ENCODE results near the gene ABHD14A. TPM values are rescaled to one million over a fixed set of nuclear protein-coding genes. Genes with fewer than 3 reads are reported as not detected.

Gene ABHD14A
- total RNA-seq, 5 donors from 2014 or later (not counting 1 experiment from before 2014, with no cell fraction given): 14.3 to 26.5 (median 20.8) TPM

- ChIA-PET CTCF (interaction anchor here in 1 of 2 donors (0.6 kb wide), 1 partner anchor 24 kb away, joined by 3 read pairs; no protein-coding TSS in a partner anchor), POLR2A (no interaction called here)
- no peak overlapping the region for H3K4me3 Mint-ChIP-seq
- Histone ChIP-seq H3K27me3 (replicated peaks in 1 of 2; ENCODE audit: control insufficient read depth in 2 of 2, extremely low read depth in 1 of 2, insufficient read depth in 2 of 2, low read length in 1 of 2) (peaks cover 0 to 12% of the 10 kb centered on the region in 2 experiments), H3K27ac (ENCODE audit: low read length) (no peak overlapping the region), H3K4me1 (ENCODE audit: control insufficient read depth in 1 of 2, extremely low read depth in 1 of 2, insufficient read depth in 2 of 2, low read length in 2 of 2) (no peaks in the 10 kb centered on the region), H3K36me3 (ENCODE audit: control insufficient read depth in 2 of 2, extremely low read depth in 1 of 2, insufficient read depth in 1 of 2, low read length in 1 of 2) (no peaks in the 10 kb centered on the region), H3K4me3 (ENCODE audit: control insufficient read depth in 1 of 2, extremely low read depth in 1 of 2, low read length in 1 of 2) (no peak overlapping the region), H3K9me3 (no peaks in the 10 kb centered on the region)
- H3K4me1 Mint-ChIP-seq: no peaks in the 10 kb centered on the region
- ATAC-seq (replicated peaks in 1 of 4): no peak
- no peak overlapping the region for H3K27ac Mint-ChIP-seq
- H3K27me3 Mint-ChIP-seq: no peaks in the 10 kb centered on the region
- DNase-seq: no peak
- H3K36me3 Mint-ChIP-seq: no peaks in the 10 kb centered on the region
- H3K9me3 Mint-ChIP-seq: no peaks in the 10 kb centered on the region
- 85% methylated on average over 7 of the region's 7 CpGs for WGBS (ENCODE audit: insufficient coverage)
Measured at GRCh38 chr3:52012699-52013098, 37.8 kb downstream of the ABHD14A start.

DNA sequence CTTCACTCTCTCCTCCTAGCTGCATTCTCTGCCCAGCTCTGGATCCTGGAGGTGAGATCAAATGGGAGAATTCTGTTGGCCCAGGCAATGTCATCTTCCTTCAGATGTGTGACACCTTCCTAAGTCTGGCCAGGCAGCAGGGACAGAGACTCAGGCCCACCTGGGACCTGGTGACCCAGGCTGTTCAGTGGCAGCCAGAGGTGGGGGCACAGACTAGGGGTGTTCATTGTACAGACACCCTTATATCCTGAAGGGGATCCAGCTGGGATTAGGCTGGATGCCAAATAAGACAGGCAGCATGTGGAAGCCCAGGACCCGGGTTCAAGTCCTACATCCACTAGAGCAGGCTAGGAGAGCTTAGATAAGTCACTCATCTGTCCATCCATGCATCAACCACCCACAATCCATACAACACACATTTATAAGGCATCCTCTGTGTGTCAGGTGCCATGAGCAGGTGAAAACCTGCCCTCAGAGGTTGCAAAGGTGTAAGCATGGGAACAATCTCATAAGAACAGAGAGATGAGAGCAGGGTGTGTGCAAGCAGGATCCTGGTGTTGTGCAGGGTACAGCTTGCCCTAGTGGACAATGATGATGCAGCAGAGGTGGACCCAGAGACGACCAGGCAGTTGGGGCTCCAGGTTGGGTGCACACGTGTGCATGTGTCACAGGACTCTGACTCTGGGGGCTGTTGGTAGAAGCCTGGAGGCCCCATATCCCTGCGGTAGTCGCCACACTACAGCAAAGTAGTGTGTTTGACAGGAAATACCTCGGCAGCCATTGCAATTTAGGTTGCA, 39.1 kb downstream of the ABHD14A start:
- H3K4me1 Mint-ChIP-seq: no peaks in the 10 kb centered on the region
- ChIA-PET CTCF (no interaction called here), POLR2A (no interaction called here)
- no peaks in the 10 kb centered on the region for H3K27me3 Mint-ChIP-seq
- H3K27ac Mint-ChIP-seq: no peak overlapping the region
- no peak overlapping the region for H3K27ac ChIP-seq (ENCODE audit: low read length)
- H3K27me3 ChIP-seq (replicated peaks in 1 of 2; ENCODE audit: control insufficient read depth in 2 of 2, extremely low read depth in 1 of 2, insufficient read depth in 2 of 2, low read length in 1 of 2): peaks cover 0 to 12% of the 10 kb centered on the region in 2 experiments
- WGBS (ENCODE audit: insufficient coverage): 73% methylated on average over 6 of the region's 6 CpGs
- ATAC-seq (replicated peaks in 1 of 4) (no peak), DNase-seq (no peak)
- H3K36me3 Mint-ChIP-seq: no peaks in the 10 kb centered on the region
- no peaks in the 10 kb centered on the region for H3K9me3 Mint-ChIP-seq
- no peaks in the 10 kb centered on the region for H3K9me3 ChIP-seq
- H3K4me3 Mint-ChIP-seq: no peak overlapping the region
- H3K4me3 ChIP-seq (ENCODE audit: control insufficient read depth in 1 of 2, extremely low read depth in 1 of 2, low read length in 1 of 2): no peak overlapping the region
- H3K4me1 ChIP-seq (ENCODE audit: control insufficient read depth in 1 of 2, extremely low read depth in 1 of 2, insufficient read depth in 2 of 2, low read length in 2 of 2): no peaks in the 10 kb centered on the region
- H3K36me3 ChIP-seq (ENCODE audit: control insufficient read depth in 2 of 2, extremely low read depth in 1 of 2, insufficient read depth in 1 of 2, low read length in 1 of 2): no peaks in the 10 kb centered on the region

DNA sequence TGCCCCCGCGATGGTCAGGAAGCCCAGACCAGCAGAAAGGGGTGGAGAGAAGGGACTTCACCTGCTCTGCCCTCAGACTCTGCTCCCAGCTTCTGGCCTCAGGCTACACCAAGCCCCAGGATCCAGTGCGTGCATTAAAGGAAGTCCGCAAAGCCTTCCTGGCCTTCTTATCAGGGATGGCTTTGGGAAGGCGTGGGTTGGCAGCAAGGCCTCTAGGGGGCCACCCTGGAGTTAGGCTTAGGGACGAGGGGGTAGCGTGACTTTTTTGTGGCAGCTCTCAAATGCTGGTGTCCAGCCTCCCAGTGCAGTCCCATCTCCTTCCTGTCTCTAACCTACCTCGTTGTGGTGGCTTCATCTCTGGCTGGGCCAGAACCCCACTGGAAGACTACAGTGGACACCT, 39.7 kb downstream of the ABHD14A start:
- WGBS (ENCODE audit: insufficient coverage): 84% methylated on average over 5 of the region's 8 CpGs
- Histone ChIP-seq H3K27ac (ENCODE audit: low read length) (no peak overlapping the region), H3K36me3 (ENCODE audit: control insufficient read depth in 2 of 2, extremely low read depth in 1 of 2, insufficient read depth in 1 of 2, low read length in 1 of 2) (no peaks in the 10 kb centered on the region), H3K27me3 (replicated peaks in 1 of 2; ENCODE audit: control insufficient read depth in 2 of 2, extremely low read depth in 1 of 2, insufficient read depth in 2 of 2, low read length in 1 of 2) (peaks cover 0 to 12% of the 10 kb centered on the region in 2 experiments), H3K9me3 (no peaks in the 10 kb centered on the region), H3K4me1 (ENCODE audit: control insufficient read depth in 1 of 2, extremely low read depth in 1 of 2, insufficient read depth in 2 of 2, low read length in 2 of 2) (no peaks in the 10 kb centered on the region), H3K4me3 (ENCODE audit: control insufficient read depth in 1 of 2, extremely low read depth in 1 of 2, low read length in 1 of 2) (no peak overlapping the region)
- POLR2A ChIA-PET: no interaction called here
- Mint-ChIP-seq H3K36me3 (no peaks in the 10 kb centered on the region), H3K27me3 (no peaks in the 10 kb centered on the region), H3K9me3 (no peaks in the 10 kb centered on the region), H3K4me3 (no peak overlapping the region), H3K27ac (no peak overlapping the region), H3K4me1 (no peaks in the 10 kb centered on the region)
- CTCF ChIA-PET: no interaction called here
- ATAC-seq (replicated peaks in 1 of 4) (peak in 2 of 4 experiments; percentile 23 to 24), DNase-seq (no peak)

GRCh38 chr3:52015438-52016228, 40.8 kb downstream of the ABHD14A start:
- Histone ChIP-seq H3K4me1 (ENCODE audit: control insufficient read depth in 1 of 2, extremely low read depth in 1 of 2, insufficient read depth in 2 of 2, low read length in 2 of 2) (no peaks in the 10 kb centered on the region), H3K36me3 (ENCODE audit: control insufficient read depth in 2 of 2, extremely low read depth in 1 of 2, insufficient read depth in 1 of 2, low read length in 1 of 2) (no peaks in the 10 kb centered on the region), H3K9me3 (no peaks in the 10 kb centered on the region), H3K27me3 (replicated peaks in 1 of 2; ENCODE audit: control insufficient read depth in 2 of 2, extremely low read depth in 1 of 2, insufficient read depth in 2 of 2, low read length in 1 of 2) (peaks cover 0 to 12% of the 10 kb centered on the region in 2 experiments), H3K27ac (ENCODE audit: low read length) (no peak overlapping the region), H3K4me3 (ENCODE audit: control insufficient read depth in 1 of 2, extremely low read depth in 1 of 2, low read length in 1 of 2) (no peak overlapping the region)
- no peak overlapping the region for H3K27ac Mint-ChIP-seq
- DNase-seq (no peak), ATAC-seq (replicated peaks in 1 of 4) (no peak)
- ChIA-PET CTCF (no interaction called here), POLR2A (interaction anchor here in 1 of 2 donors (0.6 kb wide), 1 partner anchor 265 kb away, joined by 7 read pairs; no protein-coding TSS in a partner anchor)
- H3K9me3 Mint-ChIP-seq: no peaks in the 10 kb centered on the region
- 87% methylated on average over 8 of the region's 13 CpGs for WGBS (ENCODE audit: insufficient coverage)
- H3K36me3 Mint-ChIP-seq: no peaks in the 10 kb centered on the region
- no peaks in the 10 kb centered on the region for H3K27me3 Mint-ChIP-seq
- no peaks in the 10 kb centered on the region for H3K4me1 Mint-ChIP-seq
- H3K4me3 Mint-ChIP-seq: no peak overlapping the region

GRCh38 chr3:52017586-52017985, 42.7 kb downstream of the ABHD14A start:
- DNase-seq: no peak
- ChIA-PET POLR2A (no interaction called here), CTCF (no interaction called here)
- Histone ChIP-seq H3K36me3 (ENCODE audit: control insufficient read depth in 2 of 2, extremely low read depth in 1 of 2, insufficient read depth in 1 of 2, low read length in 1 of 2) (no peaks in the 10 kb centered on the region), H3K27me3 (replicated peaks in 1 of 2; ENCODE audit: control insufficient read depth in 2 of 2, extremely low read depth in 1 of 2, insufficient read depth in 2 of 2, low read length in 1 of 2) (peaks cover 0 to 12% of the 10 kb centered on the region in 2 experiments), H3K9me3 (no peaks in the 10 kb centered on the region), H3K4me3 (ENCODE audit: control insufficient read depth in 1 of 2, extremely low read depth in 1 of 2, low read length in 1 of 2) (no peak overlapping the region), H3K27ac (ENCODE audit: low read length) (no peak overlapping the region), H3K4me1 (ENCODE audit: control insufficient read depth in 1 of 2, extremely low read depth in 1 of 2, insufficient read depth in 2 of 2, low read length in 2 of 2) (peaks cover 0 to 2% of the 10 kb centered on the region in 2 experiments)
- Mint-ChIP-seq H3K4me1 (no peaks in the 10 kb centered on the region), H3K4me3 (no peak overlapping the region), H3K27ac (no peak overlapping the region), H3K36me3 (no peaks in the 10 kb centered on the region), H3K9me3 (no peaks in the 10 kb centered on the region), H3K27me3 (no peaks in the 10 kb centered on the region)
- 91% methylated on average over 8 of the region's 11 CpGs for WGBS (ENCODE audit: insufficient coverage)
- no peak for ATAC-seq (replicated peaks in 1 of 4)

GRCh38 chr3:52018319-52019000, 43.6 kb downstream of the ABHD14A start:
- H3K4me1 ChIP-seq (ENCODE audit: control insufficient read depth in 1 of 2, extremely low read depth in 1 of 2, insufficient read depth in 2 of 2, low read length in 2 of 2): peaks cover 0 to 2% of the 10 kb centered on the region in 2 experiments
- Mint-ChIP-seq H3K36me3 (no peaks in the 10 kb centered on the region), H3K27ac (no peak overlapping the region), H3K4me1 (no peaks in the 10 kb centered on the region), H3K9me3 (no peaks in the 10 kb centered on the region), H3K27me3 (no peaks in the 10 kb centered on the region), H3K4me3 (no peak overlapping the region)
- 87% methylated on average over 21 of the region's 21 CpGs for WGBS (ENCODE audit: insufficient coverage)
- ChIA-PET POLR2A (no interaction called here), CTCF (no interaction called here)
- DNase-seq: no peak
- H3K9me3 ChIP-seq: no peaks in the 10 kb centered on the region
- no peak for ATAC-seq (replicated peaks in 1 of 4)
- H3K4me3 ChIP-seq (ENCODE audit: control insufficient read depth in 1 of 2, extremely low read depth in 1 of 2, low read length in 1 of 2): no peak overlapping the region
- no peaks in the 10 kb centered on the region for H3K36me3 ChIP-seq (ENCODE audit: control insufficient read depth in 2 of 2, extremely low read depth in 1 of 2, insufficient read depth in 1 of 2, low read length in 1 of 2)
- peaks cover 0 to 12% of the 10 kb centered on the region in 2 experiments for H3K27me3 ChIP-seq (replicated peaks in 1 of 2; ENCODE audit: control insufficient read depth in 2 of 2, extremely low read depth in 1 of 2, insufficient read depth in 2 of 2, low read length in 1 of 2)
- no peak overlapping the region for H3K27ac ChIP-seq (ENCODE audit: low read length)

Measured in T-cell (primary cell).